ENCODE data around the gene DELE1.
"Not testable (repeated sequence)": the region's sequence is repeated elsewhere in the genome, so short reads cannot be mapped to it uniquely, and the experiment has no call there.

The DELE1 gene

GRCh38 chr5:141883892-141884318 is 39.8 kb upstream of the DELE1 start:
- DNase-seq (ENCODE audit: low read depth), result no peak

GRCh38 chr5:141889282-141889871 is 34.3 kb upstream of the DELE1 start:
- no peak for DNase-seq (ENCODE audit: low read depth)

GRCh38 chr5:141890429-141890828 is 33.2 kb upstream of the DELE1 start:
- not testable (repeated sequence) for DNase-seq (ENCODE audit: low read depth)

- no peak for DNase-seq (ENCODE audit: low read depth)
Observed at GRCh38 chr5:141897425-141897824, 26.2 kb upstream of the DELE1 start.

GRCh38 chr5:141898448-141899049 is 25.1 kb upstream of the DELE1 start:
- no peak for DNase-seq (ENCODE audit: low read depth)

- no peak for DNase-seq (ENCODE audit: low read depth)
Observed at GRCh38 chr5:141902015-141902814, 21.5 kb upstream of the DELE1 start.

GRCh38 chr5:141903261-141903660 is 20.4 kb upstream of the DELE1 start:
- DNase-seq (ENCODE audit: low read depth), result no peak

GRCh38 chr5:141904551-141904950 is 19.1 kb upstream of the DELE1 start:
- no peak for DNase-seq (ENCODE audit: low read depth)

- no peak for DNase-seq (ENCODE audit: low read depth)
Observed at GRCh38 chr5:141906517-141906916, 17.2 kb upstream of the DELE1 start.

GRCh38 chr5:141906972-141907371 is 16.7 kb upstream of the DELE1 start:
- no peak for DNase-seq (ENCODE audit: low read depth)

GRCh38 chr5:141908796-141909195 is 14.9 kb upstream of the DELE1 start:
- no peak for DNase-seq (ENCODE audit: low read depth)

- DNase-seq (ENCODE audit: low read depth), result no peak
Observed at GRCh38 chr5:141909212-141909611, 14.5 kb upstream of the DELE1 start.

GRCh38 chr5:141910271-141910673 is 13.4 kb upstream of the DELE1 start:
- no peak for DNase-seq (ENCODE audit: low read depth)

GRCh38 chr5:141913560-141914198 is 10.0 kb upstream of the DELE1 start:
- no peak for DNase-seq (ENCODE audit: low read depth)

- no peak for DNase-seq (ENCODE audit: low read depth)
Observed at GRCh38 chr5:141914199-141914743, 9.4 kb upstream of the DELE1 start.

- DNase-seq (ENCODE audit: low read depth), result no peak
Observed at GRCh38 chr5:141914797-141915196, 8.9 kb upstream of the DELE1 start.

- DNase-seq (ENCODE audit: low read depth), result no peak
Observed at GRCh38 chr5:141915881-141916336, 7.8 kb upstream of the DELE1 start.

GRCh38 chr5:141916522-141916921 is 7.1 kb upstream of the DELE1 start:
- no peak for DNase-seq (ENCODE audit: low read depth)

- no peak for DNase-seq (ENCODE audit: low read depth)
Observed at GRCh38 chr5:141917760-141918159, 5.9 kb upstream of the DELE1 start.

GRCh38 chr5:141919218-141920119 is 4.2 kb upstream of the DELE1 start:
- no peak for DNase-seq (ENCODE audit: low read depth)

GRCh38 chr5:141920771-141921170 is 2.9 kb upstream of the DELE1 start:
- DNase-seq (ENCODE audit: low read depth), result no peak
